Measurements from ENCODE around the gene TMEM214.

Gene TMEM214

DNA sequence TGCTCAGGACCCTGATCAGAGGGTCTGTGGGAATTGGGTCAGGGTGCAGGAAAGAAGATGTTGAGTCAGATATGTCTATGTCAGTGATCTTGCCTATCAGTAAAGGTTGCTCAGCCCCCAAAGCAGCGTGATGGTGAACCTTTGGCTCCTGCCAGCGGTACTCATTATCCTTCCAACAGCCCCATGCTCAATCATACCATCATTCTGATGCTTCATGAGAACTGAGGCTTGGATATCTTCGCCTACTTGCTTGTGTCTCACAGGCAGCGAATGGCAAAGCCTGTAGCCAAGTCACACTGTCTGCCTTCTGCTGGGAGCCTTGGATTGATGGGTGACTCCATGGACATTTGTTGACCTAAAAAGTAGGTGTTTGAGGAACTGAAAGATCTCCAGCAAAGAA lies 19.0 kb upstream of the TMEM214 start:
- TF ChIP-seq, protein P1, sequence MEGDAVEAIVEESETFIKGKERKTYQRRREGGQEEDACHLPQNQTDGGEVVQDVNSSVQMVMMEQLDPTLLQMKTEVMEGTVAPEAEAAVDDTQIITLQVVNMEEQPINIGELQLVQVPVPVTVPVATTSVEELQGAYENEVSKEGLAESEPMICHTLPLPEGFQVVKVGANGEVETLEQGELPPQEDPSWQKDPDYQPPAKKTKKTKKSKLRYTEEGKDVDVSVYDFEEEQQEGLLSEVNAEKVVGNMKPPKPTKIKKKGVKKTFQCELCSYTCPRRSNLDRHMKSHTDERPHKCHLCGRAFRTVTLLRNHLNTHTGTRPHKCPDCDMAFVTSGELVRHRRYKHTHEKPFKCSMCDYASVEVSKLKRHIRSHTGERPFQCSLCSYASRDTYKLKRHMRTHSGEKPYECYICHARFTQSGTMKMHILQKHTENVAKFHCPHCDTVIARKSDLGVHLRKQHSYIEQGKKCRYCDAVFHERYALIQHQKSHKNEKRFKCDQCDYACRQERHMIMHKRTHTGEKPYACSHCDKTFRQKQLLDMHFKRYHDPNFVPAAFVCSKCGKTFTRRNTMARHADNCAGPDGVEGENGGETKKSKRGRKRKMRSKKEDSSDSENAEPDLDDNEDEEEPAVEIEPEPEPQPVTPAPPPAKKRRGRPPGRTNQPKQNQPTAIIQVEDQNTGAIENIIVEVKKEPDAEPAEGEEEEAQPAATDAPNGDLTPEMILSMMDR (IDR thresholded peaks at IDR 0.05), result no peak

DNA sequence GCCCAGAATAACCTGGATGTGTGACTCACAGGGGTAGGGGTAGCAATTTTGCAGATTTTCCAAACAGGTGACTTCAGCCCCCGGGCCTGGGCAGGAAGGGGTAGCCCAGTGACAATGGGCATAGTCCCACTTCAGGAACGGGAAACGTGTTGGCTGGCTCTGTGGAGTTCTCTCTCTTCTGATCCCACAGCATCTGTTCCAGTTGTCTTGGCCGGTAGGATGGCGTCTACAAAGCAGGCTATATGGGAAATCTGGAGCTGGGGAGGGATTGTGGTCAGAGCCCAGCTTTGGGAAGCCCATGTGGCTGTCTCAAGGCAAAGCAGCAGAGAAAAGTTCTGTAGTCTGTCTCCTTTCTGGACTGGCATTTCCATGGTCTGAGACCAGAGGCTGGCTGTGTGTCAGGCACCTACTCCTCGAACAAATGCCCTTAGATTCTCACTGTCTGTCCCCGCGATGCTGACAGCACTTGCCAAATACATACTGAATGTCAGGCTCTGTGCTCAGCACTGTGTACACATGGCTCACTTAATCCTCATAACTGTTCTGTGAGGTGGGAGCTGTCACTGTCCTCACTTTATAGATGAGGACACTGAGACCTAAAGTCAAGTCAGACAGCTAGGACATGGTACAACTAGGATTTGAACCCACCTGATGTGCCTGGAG lies 17.9 kb upstream of the TMEM214 start:
- TF ChIP-seq, protein P1 (IDR thresholded peaks at IDR 0.05), result no peak

DNA sequence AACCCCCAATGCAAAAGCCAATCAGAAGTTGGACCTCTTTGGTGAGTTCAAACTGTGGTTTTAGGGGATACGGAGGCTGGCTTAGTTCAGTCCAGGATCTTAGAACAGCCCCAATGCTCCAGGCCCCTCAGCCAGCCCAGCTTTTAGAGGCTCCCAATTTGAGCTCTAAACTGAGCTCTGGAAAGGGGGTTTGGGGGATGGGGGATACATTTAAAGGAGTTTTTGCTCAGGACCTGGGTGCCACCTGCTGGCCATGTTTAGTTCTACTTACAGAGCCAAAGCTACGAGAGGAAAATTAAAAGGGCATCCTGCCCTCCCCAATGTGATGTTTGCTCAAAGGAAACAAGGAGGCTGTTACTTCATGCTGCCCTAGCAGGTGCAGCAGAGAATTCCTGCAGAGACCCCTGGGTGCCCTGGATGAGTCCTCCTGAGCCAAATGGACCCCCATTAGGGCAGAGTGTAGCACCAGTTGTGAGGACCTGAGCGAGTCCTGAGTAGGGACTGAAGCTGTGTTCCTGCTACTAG lies 15.9 kb upstream of the TMEM214 start:
- TF ChIP-seq, protein P1 (IDR thresholded peaks at IDR 0.05), result peak; percentile 62

DNA sequence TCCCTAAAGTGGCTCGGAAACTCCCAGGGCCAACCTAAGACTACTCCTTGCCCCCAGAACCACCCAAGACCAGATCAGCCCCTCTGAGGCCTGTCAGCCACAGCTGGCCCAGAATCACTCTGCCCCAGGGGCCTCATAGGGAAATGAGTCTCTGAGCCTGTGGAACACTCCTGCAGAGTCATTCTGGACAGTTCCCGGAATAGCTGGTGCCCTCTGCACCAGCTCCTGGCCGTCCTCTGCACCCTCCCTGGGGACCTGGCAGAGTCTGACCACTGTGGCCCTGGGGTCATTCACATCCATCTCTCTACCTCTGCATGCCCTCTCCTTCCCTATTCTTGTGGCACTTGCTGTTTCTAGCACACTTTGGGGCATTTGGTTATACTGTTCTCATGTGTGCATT lies 14.6 kb upstream of the TMEM214 start:
- TF ChIP-seq, protein P1 (IDR thresholded peaks at IDR 0.05), result no peak

DNA sequence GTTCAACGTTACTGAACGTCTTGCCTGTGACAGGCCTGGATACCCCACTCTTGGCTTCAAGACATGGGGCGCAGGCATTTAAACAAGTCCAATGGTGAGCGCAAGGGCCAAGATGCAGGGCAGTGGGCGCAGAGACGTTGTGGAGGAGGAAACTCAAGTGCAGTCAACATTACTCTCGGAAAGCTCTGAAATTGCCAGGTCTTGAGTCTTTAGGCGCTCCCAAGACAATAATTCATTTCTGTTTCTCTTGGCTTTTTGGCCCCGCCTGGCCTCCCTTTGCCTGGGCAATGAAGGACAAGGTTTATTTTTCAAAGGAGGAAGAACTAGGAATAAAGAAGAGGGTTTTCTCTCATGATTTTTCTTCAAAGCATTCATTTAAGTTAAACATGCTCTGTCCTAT lies 13.3 kb upstream of the TMEM214 start:
- TF ChIP-seq, protein P1 (IDR thresholded peaks at IDR 0.05), result no peak

DNA sequence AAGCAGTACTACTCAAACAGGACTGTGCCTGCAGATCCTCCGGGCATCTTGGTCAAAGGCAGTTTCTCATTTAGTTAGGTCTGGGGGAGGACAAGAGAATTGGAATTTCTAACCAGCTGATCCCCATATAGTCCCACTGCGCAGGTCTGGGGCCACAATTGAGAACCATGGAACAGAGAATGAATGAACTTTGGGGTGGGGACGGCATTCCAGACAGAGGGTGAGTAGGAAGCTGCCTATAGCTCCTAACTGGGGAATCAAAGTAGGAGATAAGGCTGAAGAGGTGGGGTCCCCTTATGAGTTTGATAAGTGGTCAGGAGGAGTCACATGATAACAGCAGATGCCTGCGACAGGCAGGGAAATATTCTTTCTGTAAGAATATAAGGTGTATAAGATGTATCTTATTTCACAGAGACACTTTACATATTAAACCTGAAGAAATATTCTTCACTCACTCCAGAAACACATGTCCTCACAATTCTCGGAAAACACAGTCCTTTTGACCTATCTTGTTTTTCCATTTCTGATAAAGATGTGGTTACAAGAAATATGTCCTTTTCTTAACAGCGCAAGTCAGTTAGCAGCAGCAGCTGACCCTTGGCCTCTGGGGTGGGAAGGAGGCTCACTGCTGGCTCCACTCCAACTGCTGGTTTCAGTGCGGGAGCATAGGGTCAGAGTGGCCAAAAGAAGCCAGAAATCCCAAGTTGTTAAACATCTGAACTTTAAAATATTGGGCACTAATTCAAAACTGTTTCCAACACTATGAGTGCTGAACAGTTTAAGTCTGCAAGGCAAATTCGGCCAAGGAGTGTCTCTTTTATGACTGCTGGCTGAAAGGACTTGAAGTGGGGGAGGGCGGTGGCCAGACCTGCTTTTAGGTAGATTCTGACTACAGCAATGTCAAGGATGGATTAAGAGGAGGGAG lies 12.6 kb upstream of the TMEM214 start:
- TF ChIP-seq, protein P1 (IDR thresholded peaks at IDR 0.05), result no peak

DNA sequence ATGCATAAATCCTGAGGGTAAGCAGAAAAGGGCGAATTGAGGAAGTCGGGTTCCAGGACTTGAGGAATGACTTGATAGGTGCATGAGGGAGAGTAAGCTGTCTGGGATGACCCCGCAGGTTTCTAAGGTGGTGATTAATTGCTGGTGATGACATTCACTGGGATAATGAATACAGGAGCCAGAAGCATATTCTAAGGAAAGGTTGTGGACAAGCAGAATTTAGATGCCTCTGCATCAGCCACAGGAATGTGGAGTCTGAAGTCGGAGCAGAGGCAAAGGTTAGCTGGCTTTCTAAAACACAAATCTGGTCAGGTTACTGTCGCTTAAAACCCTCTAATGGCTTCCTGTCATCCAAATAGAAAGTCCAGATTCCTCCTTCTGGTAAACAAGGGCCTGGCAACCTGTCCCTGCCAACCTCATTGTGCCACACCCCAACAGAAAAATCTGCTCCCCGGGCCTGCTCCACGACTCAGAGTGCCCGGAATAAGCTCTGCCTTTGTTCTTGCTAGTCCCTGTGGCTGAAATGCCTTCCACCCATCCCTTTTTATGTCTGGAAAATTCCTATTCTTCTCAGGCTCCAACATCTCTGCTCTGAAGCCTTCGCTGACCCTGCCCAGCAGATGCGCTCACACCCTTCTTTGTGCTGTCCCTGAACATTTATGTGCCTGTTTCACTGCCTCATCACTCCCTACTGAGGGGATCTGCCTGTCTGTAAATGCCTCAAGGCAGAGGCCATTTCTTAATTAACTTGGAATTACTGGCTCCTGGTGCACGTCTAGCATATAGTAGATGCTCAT lies 11.3 kb upstream of the TMEM214 start:
- TF ChIP-seq, protein P1 (IDR thresholded peaks at IDR 0.05), result no peak
